Smooth muscle cell of bladder (primary cell): ENCODE data around the gene CSN1S1. TPM values are rescaled to one million over a fixed set of nuclear protein-coding genes. Genes with fewer than 3 reads are reported as not detected.

Experiments
- total RNA-seq: library from RNA; depleted of rRNA; stranded (reverse); fragments of >200 nt; gene quantifications from 2 replicates; pipeline ENCODE4 v1.2.3, GENCODE V29; 2014

Gene CSN1S1
- total RNA-seq, result not detected in 2 replicates

GRCh38 chr4:69930768-69931167 is at the start of gene CSN1S1:
TSS of gene CSN1S1 (plus strand) at chr4:69931068. CDS start at chr4:69932556, 1,488 bp downstream.

GRCh38 chr4:69965628-69966027 is 34.8 kb downstream of the CSN1S1 start, which contains the start of gene CSN2:
TSS of gene CSN2 (minus strand) at chr4:69965728. CDS start at chr4:69960995, 4,733 bp downstream.

GRCh38 chr4:69995526-69996016 is 64.7 kb downstream of the CSN1S1 start, which contains the start of gene STATH:
TSS of gene STATH (plus strand) at chr4:69995966. CDS start at chr4:69998438, 2,472 bp downstream.

Other genes starting within 250 kb of the CSN1S1 start
- under 0.01 and 0.14 TPM in 2 replicates for gene SULT1B1, start 170.4 kb upstream of the CSN1S1 start, total RNA-seq
- gene SULT1E1, start 70.9 kb upstream of the CSN1S1 start, total RNA-seq, result 0.09 and 0.14 TPM in 2 replicates
- not detected in 2 replicates for gene CSN2, start 34.7 kb downstream of the CSN1S1 start, total RNA-seq
- gene STATH, start 64.9 kb downstream of the CSN1S1 start, total RNA-seq, result 0.14 TPM in 1 of 2 replicates, not detected in the other
- not detected in 2 replicates for gene HTN3, start 97.4 kb downstream of the CSN1S1 start, total RNA-seq
- not detected in 2 replicates for gene HTN1, start 119.4 kb downstream of the CSN1S1 start, total RNA-seq
- gene PRR27, start 223.2 kb downstream of the CSN1S1 start, total RNA-seq, result not detected in 2 replicates